Measurements from ENCODE around the gene DHFR.

- no peak for TF ChIP-seq EP300 (IDR thresholded peaks at IDR 0.05)
- TF ChIP-seq CTCF (IDR thresholded peaks at IDR 0.05), result no peak
Measured at GRCh38 chr5:80667384-80667783, 12.6 kb upstream of the DHFR start.
